OCI-LY7 (cell line): Measurements from ENCODE around the gene DMRTB1.

Experiments used
- EZH2phosphoT487 ChIP-seq: fragments of 200-600 bp; sonication (generic); IDR thresholded peaks from 2 replicates; pipeline ENCODE4 v1.6.1; 2018; ENCODE audit warnings: low read depth, borderline replicate concordance, mild to moderate bottlenecking, mixed run types, antibody characterized with exemption, low read length, moderate library complexity, mixed read lengths
- TF ChIP-seq, protein P1 (sequence below): fragments of 200-600 bp; sonication (generic); conservative IDR thresholded peaks from 2 replicates; pipeline ENCODE4 v1.5.1; 2014; ENCODE audit warnings: mild to moderate bottlenecking, antibody characterized with exemption, low read length, moderate library complexity, mixed read lengths

DNA sequence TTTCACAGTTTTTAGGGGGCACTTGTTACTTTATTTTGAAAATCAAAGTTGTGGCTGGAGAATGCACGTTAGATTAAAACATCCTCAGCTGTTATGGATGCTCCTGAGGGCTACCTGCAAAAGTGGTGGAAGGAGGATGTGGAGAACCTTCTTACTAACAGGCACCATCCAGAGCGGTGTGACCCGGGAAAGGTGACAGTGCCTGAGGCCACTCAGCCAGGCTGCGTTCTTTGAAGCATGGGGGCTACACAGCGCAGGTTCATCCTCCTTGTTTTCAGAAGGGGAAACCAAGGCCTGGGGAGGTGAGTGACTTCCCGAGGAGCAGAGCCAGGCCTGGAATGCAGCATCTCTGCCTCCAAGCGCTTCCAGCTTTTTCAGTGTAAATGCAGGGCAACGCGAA is 24.0 kb downstream of the DMRTB1 start:
- TF ChIP-seq, protein P1, sequence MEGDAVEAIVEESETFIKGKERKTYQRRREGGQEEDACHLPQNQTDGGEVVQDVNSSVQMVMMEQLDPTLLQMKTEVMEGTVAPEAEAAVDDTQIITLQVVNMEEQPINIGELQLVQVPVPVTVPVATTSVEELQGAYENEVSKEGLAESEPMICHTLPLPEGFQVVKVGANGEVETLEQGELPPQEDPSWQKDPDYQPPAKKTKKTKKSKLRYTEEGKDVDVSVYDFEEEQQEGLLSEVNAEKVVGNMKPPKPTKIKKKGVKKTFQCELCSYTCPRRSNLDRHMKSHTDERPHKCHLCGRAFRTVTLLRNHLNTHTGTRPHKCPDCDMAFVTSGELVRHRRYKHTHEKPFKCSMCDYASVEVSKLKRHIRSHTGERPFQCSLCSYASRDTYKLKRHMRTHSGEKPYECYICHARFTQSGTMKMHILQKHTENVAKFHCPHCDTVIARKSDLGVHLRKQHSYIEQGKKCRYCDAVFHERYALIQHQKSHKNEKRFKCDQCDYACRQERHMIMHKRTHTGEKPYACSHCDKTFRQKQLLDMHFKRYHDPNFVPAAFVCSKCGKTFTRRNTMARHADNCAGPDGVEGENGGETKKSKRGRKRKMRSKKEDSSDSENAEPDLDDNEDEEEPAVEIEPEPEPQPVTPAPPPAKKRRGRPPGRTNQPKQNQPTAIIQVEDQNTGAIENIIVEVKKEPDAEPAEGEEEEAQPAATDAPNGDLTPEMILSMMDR, result no peak
- no peak for TF ChIP-seq EZH2phosphoT487
